NCI-H1417 (cell line): ENCODE results near the gene RAB28.

Experiments used
- DNase-seq, 3 experiments: peaks; one replicate each; lab custom pipeline; 2025; lab: John Stamatoyannopoulos, UW

Gene RAB28

GRCh38 chr4:13509442-13509841 is 25.3 kb upstream of the RAB28 start:
- no peak for DNase-seq

GRCh38 chr4:13504374-13504773 is 20.2 kb upstream of the RAB28 start:
- DNase-seq, result no peak

GRCh38 chr4:13498469-13498868 is 14.3 kb upstream of the RAB28 start:
- no peak for DNase-seq

- DNase-seq, result no peak
Measured at GRCh38 chr4:13496605-13497004, 12.5 kb upstream of the RAB28 start.

GRCh38 chr4:13495753-13496152 is 11.6 kb upstream of the RAB28 start:
- DNase-seq, result no peak

GRCh38 chr4:13493793-13494192 is 9.7 kb upstream of the RAB28 start:
- no peak for DNase-seq

GRCh38 chr4:13492747-13493146 is 8.6 kb upstream of the RAB28 start:
- DNase-seq, result no peak

- peak; percentile 53 to 90 (median 89) for DNase-seq
Measured at GRCh38 chr4:13484749-13485221, 645 bp upstream of the RAB28 start.

- peak in 2 of 3 experiments; percentile 82 to 87 for DNase-seq
Measured at GRCh38 chr4:13483768-13484121, 395 bp downstream of the RAB28 start.

GRCh38 chr4:13483136-13483767 is 888 bp downstream of the RAB28 start:
- DNase-seq, result peak; percentile 42 to 74 (median 42)

- no peak for DNase-seq
Measured at GRCh38 chr4:13481569-13481968, 2.6 kb downstream of the RAB28 start.

- no peak for DNase-seq
Measured at GRCh38 chr4:13478707-13479106, 5.4 kb downstream of the RAB28 start.

- no peak for DNase-seq
Measured at GRCh38 chr4:13478131-13478530, 6.0 kb downstream of the RAB28 start.

GRCh38 chr4:13476915-13477314 is 7.2 kb downstream of the RAB28 start:
- DNase-seq, result peak in 1 of 3 experiments; percentile 31

GRCh38 chr4:13476152-13476551 is 8.0 kb downstream of the RAB28 start:
- DNase-seq, result no peak

GRCh38 chr4:13471400-13471799 is 12.7 kb downstream of the RAB28 start:
- no peak for DNase-seq

GRCh38 chr4:13470379-13470778 is 13.8 kb downstream of the RAB28 start:
- no peak for DNase-seq

- no peak for DNase-seq
Measured at GRCh38 chr4:13464973-13465372, 19.2 kb downstream of the RAB28 start.

GRCh38 chr4:13464543-13464942 is 19.6 kb downstream of the RAB28 start:
- no peak for DNase-seq

- DNase-seq, result no peak
Measured at GRCh38 chr4:13461191-13461905, 22.8 kb downstream of the RAB28 start.

- DNase-seq, result no peak
Measured at GRCh38 chr4:13455411-13455810, 28.7 kb downstream of the RAB28 start.

- DNase-seq, result no peak
Measured at GRCh38 chr4:13454786-13455185, 29.4 kb downstream of the RAB28 start.

GRCh38 chr4:13452927-13453579 is 31.1 kb downstream of the RAB28 start:
- DNase-seq, result no peak
